Uterus (tissue), 4 donors: ENCODE results near the gene HHAT. TPM values are rescaled to one million over a fixed set of nuclear protein-coding genes. Genes with fewer than 3 reads are reported as not detected.

ENCODE experiments used
- DNase-seq, 2 donors: peaks; one replicate each; pipeline ENCODE4 v3.0.0-alpha.2; 2019 to 2020
- H3K27ac ChIP-seq, 2 donors: fragments of 200-600 bp; sonication (generic); 1 replicate in 1 of 2; 2 replicates in 1 of 2; pipeline ENCODE4 v1.5.1; 2016 to 2018
- H3K27me3 ChIP-seq, 2 donors: fragments of 200-600 bp; sonication (generic); one replicate each; pipeline ENCODE4 v1.5.1; 2018 to 2019; ENCODE audit warnings: control low read depth in 1 of 2
- H3K36me3 ChIP-seq, 2 donors: fragments of 200-600 bp; sonication (generic); one replicate each; pipeline ENCODE4 v1.5.1; 2019; ENCODE audit warnings: control low read depth in 1 of 2
- H3K4me1 ChIP-seq, 2 donors: fragments of 200-600 bp; sonication (generic); one replicate each; pipeline ENCODE4 v1.5.1; 2018 to 2019; ENCODE audit warnings: control low read depth in 1 of 2
- H3K4me3 ChIP-seq, 2 donors: fragments of 200-600 bp; sonication (generic); 1 replicate in 1 of 2; 2 replicates in 1 of 2; pipeline ENCODE4 v1.5.1; 2018 to 2019; ENCODE audit warnings: mild to moderate bottlenecking in 1 of 2
- H3K9me3 ChIP-seq, 2 donors: fragments of 200-600 bp; sonication (generic); one replicate each; pipeline ENCODE4 v1.5.1; 2019; ENCODE audit warnings: control low read depth in 1 of 2
- POLR2A ChIP-seq, 2 donors: fragments of 450-650 bp; IDR thresholded peaks; one replicate each; pipeline ENCODE4 v1.6.1; 2016; ENCODE audit warnings: antibody characterized with exemption in 2 of 2, mild to moderate bottlenecking in 1 of 2, moderate library complexity in 1 of 2
- intact Hi-C: fragments of 100-400 bp; cut with DNase I; formaldehyde crosslinking; loops from one replicate; pipeline ENCODE4 v1.15.1; 2023; ENCODE audit warnings: low total_unique reads
- total RNA-seq, 4 donors: library from RNA; depleted of rRNA in 3 of 4; stranded (reverse); fragments of >200 nt in 3 of 4; gene quantifications; one replicate each; pipeline versions ENCODE4 v1.1.0 to v1.2.4, GENCODE V29; 2014 to 2023
- TF ChIP-seq, protein P1 (sequence below), 4 experiments: fragments of 200-600 bp in 2 of 4; fragments of 450-650 bp in 2 of 4; sonication (generic) in 2 of 4; IDR thresholded peaks; one replicate each; pipeline ENCODE4 v1.5.1; 2016 to 2019; ENCODE audit warnings: antibody characterized with exemption in 4 of 4, mild to moderate bottlenecking in 2 of 4, moderate library complexity in 1 of 4
- donor health status: DM: yes; HTN: yes; CAD: no.

Gene HHAT
- total RNA-seq, 4 donors from 2014 or later, result 0.88 to 10.9 (median 3.4) TPM

DNA sequence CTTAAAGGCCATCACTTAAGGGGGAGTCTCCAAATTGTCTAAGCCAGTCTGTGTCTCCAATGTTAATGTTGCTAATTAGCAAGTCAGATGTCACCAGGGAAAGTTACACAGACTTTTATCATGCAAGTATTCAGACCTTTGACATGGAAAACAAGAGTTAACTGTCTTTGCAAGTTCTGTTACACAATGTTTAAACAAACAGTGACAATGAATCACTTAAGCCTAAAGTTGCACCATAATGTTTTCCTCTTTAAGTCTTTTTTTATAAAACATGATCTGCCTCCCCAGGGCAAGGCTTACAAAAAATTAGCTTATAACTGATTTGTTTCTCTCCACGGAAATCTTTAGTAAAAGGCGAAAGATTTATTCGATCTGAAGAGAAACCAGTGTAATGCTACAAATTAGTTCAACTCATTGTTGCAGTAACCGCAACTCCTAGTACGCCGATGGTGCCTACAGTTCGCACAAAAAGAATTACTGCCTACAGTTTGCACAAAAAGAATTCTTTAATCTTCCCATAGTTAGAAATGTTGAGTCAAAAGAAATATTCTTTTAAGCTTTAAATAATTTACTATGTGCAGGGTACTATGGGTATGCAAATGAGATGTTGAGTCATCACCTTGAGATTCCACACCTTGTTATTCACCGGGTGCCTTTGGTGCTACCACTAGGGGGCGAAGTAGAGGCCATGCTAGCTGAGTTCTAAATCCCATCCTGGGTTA, 45.3 kb downstream of the HHAT start:
- H3K27ac ChIP-seq, result peak overlapping the region in 1 of 2 donors; percentile 22

DNA sequence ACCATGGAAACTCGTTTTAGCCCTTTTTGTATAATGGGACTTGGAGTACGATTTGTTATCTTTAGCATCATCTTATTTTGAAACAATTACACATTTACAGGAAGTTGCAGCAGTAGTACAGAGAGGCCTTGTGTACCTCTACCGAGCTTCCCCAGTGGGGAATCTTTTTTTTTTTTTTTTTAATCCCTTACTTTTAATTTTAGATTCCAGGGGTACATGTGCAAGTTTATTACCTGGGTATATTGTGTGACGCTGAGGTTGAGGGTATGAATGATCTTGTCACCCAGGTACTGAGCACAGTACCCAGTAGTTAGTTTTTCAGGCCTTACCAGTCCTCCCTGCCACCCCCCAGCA, 45.9 kb downstream of the HHAT start:
- Histone ChIP-seq H3K9me3 (no peaks in the 10 kb centered on the region), H3K27me3 (no peaks in the 10 kb centered on the region), H3K27ac (no peak overlapping the region), H3K4me3 (no peak overlapping the region), H3K36me3 (no peaks in the 10 kb centered on the region), H3K4me1 (no peaks in the 10 kb centered on the region)
- TF ChIP-seq POLR2A (IDR thresholded peaks at IDR 0.05), result no peak
- TF ChIP-seq, protein P1, sequence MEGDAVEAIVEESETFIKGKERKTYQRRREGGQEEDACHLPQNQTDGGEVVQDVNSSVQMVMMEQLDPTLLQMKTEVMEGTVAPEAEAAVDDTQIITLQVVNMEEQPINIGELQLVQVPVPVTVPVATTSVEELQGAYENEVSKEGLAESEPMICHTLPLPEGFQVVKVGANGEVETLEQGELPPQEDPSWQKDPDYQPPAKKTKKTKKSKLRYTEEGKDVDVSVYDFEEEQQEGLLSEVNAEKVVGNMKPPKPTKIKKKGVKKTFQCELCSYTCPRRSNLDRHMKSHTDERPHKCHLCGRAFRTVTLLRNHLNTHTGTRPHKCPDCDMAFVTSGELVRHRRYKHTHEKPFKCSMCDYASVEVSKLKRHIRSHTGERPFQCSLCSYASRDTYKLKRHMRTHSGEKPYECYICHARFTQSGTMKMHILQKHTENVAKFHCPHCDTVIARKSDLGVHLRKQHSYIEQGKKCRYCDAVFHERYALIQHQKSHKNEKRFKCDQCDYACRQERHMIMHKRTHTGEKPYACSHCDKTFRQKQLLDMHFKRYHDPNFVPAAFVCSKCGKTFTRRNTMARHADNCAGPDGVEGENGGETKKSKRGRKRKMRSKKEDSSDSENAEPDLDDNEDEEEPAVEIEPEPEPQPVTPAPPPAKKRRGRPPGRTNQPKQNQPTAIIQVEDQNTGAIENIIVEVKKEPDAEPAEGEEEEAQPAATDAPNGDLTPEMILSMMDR (IDR thresholded peaks at IDR 0.05), result no peak
- intact Hi-C loops, result no loop called here
- DNase-seq, result no peak

More for the DNA sequence above, 45.3 kb downstream of the HHAT start:
- DNase-seq, result peak in 1 of 2 donors; percentile 26
- no peaks in the 10 kb centered on the region for H3K27me3 ChIP-seq
- no peak for TF ChIP-seq POLR2A (IDR thresholded peaks at IDR 0.05)
- TF ChIP-seq, protein P1 (IDR thresholded peaks at IDR 0.05), result peak in 2 of 4 experiments; percentile 16 to 20
- H3K9me3 ChIP-seq, result no peaks in the 10 kb centered on the region
- no peak overlapping the region for H3K4me3 ChIP-seq
- intact Hi-C loops, result no loop called here
- no peaks in the 10 kb centered on the region for H3K4me1 ChIP-seq
- no peaks in the 10 kb centered on the region for H3K36me3 ChIP-seq

DNA sequence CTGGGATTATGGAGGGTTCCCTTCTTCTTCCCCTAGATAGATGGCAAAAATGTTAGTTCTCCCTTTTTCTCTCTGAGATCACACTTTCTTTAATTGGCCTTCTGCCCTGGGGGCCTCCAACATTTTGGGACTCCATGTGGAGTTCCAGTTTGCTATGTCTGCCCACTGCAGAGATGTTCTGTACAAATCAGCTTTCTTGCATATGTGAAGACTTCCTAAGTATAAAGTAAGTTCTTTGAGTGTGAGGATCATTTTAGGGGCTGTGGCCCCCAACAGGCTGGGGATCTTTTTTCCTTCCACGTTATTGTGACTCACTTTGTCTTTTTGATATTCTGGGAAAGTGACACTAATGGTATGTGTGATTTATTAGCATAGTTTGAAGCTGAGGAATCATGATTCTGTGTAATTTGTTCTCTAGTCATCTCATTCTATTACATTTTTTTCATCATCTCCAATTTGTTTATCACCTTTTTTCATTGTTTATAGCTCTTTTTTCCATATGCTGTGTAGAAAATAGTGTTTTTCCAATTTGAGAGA, 48.2 kb downstream of the HHAT start:
- no peaks in the 10 kb centered on the region for H3K9me3 ChIP-seq

DNA sequence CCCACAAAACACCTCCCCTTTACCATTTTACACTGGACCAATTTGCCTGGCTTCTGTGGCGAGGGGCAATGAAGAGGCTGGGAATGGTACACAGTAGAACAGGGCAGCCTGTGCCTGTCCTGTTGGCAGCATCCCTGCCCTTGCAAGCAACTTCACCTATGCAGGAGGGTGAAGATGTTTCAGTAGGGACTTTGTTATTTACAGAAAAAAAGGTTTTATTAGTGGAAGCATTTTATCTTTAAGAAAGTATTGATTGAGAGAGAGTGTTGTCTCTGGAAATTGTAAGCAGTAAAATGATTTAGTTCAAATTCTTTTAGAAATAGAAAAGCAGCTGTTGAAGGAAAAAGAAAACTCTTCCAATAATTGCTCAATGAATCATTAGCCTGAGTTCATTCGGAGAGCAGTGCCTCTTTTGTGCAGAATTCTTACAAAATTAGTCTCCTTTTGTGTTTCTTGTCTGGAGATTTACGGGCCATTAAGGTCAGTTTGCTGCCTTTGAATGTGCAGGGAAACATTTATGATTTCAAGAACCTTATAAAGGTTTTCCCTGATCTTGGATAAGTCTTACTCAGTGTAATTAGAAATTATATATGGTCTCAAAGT, 49.1 kb downstream of the HHAT start:
- H3K27ac ChIP-seq, result no peak overlapping the region
- intact Hi-C loops, result no loop called here
- H3K27me3 ChIP-seq, result no peaks in the 10 kb centered on the region
- H3K9me3 ChIP-seq, result no peaks in the 10 kb centered on the region
- no peaks in the 10 kb centered on the region for H3K4me1 ChIP-seq
- no peak for TF ChIP-seq POLR2A (IDR thresholded peaks at IDR 0.05)
- TF ChIP-seq, protein P1 (IDR thresholded peaks at IDR 0.05), result no peak
- DNase-seq, result no peak
- no peaks in the 10 kb centered on the region for H3K36me3 ChIP-seq
- no peak overlapping the region for H3K4me3 ChIP-seq

More for the DNA sequence above, 48.2 kb downstream of the HHAT start:
- H3K27me3 ChIP-seq, result no peaks in the 10 kb centered on the region
- no peak for DNase-seq
- TF ChIP-seq, protein P1 (IDR thresholded peaks at IDR 0.05), result no peak
- no peak for TF ChIP-seq POLR2A (IDR thresholded peaks at IDR 0.05)
- H3K27ac ChIP-seq, result no peak overlapping the region
- no peaks in the 10 kb centered on the region for H3K36me3 ChIP-seq
- H3K4me1 ChIP-seq, result no peaks in the 10 kb centered on the region
- H3K4me3 ChIP-seq, result no peak overlapping the region
- intact Hi-C loops, result no loop called here

DNA sequence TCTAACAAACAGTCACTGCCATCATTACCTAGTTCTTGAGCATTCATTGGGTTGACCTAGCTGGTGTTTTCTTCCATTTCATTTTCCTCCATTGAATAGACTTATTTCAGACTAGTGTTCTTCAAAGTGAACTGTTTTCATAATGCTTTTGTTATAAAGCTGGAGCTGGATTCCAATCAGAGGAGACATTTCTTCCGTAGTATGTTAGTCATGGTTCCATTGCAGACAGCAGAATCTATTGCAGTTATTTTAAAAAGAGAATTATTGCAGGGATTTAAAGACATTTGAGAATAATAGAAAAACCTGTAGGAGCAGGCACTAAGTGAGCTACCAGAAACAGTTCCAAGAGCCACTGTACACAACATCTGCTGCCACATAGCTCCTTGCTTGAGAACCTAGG, 50.0 kb downstream of the HHAT start:
- Histone ChIP-seq H3K9me3 (no peaks in the 10 kb centered on the region), H3K27ac (no peak overlapping the region), H3K36me3 (no peaks in the 10 kb centered on the region), H3K27me3 (no peaks in the 10 kb centered on the region), H3K4me3 (no peak overlapping the region), H3K4me1 (no peaks in the 10 kb centered on the region)
- no peak for DNase-seq
- no peak for TF ChIP-seq POLR2A (IDR thresholded peaks at IDR 0.05)
- TF ChIP-seq, protein P1 (IDR thresholded peaks at IDR 0.05), result no peak
- intact Hi-C loops, result no loop called here
